Hepatocyte (in vitro differentiated cells): Measurements from ENCODE around the gene IL20RB.

Experiments used
- CTCF ChIP-seq: fragments of 200-600 bp; sonication (generic); IDR thresholded peaks from 2 replicates; pipeline ENCODE4 v1.5.1; 2016; ENCODE audit warnings: antibody characterized with exemption, mild to moderate bottlenecking; ENCODE audit not compliant: poor library complexity
- EZH2 ChIP-seq: fragments of 200-600 bp; sonication (generic); IDR thresholded peaks from 2 replicates; pipeline ENCODE4 v1.6.1; 2016; ENCODE audit warnings: antibody characterized with exemption, mild to moderate bottlenecking, borderline replicate concordance
- EZH2phosphoT487 ChIP-seq: fragments of 200-600 bp; sonication (generic); IDR thresholded peaks from one replicate; pipeline ENCODE4 v1.6.1; 2018; ENCODE audit warnings: antibody characterized with exemption, mild to moderate bottlenecking, low read depth, moderate library complexity; ENCODE audit not compliant: unreplicated experiment, severe bottlenecking

GRCh38 chr3:136919799-136920580 is 37.8 kb upstream of the IL20RB start:
- TF ChIP-seq EZH2 (no peak), CTCF (no peak), EZH2phosphoT487 (no peak)
